Mucosa of rectum (tissue), 2 donors: ENCODE results near the gene RBM15B.
"Not testable (repeated sequence)": the region's sequence is repeated elsewhere in the genome, so short reads cannot be mapped to it uniquely, and the experiment has no call there.

Experiments
- H3K27ac ChIP-seq, 2 donors: one replicate each; pipeline ENCODE4 v1.7.0; 2013; ENCODE audit warnings: inconsistent platforms in 2 of 2, low read depth in 2 of 2, low read length in 2 of 2
- H3K27me3 ChIP-seq, 2 donors: one replicate each; pipeline ENCODE4 v1.7.0; 2013; ENCODE audit warnings: low read length in 2 of 2; ENCODE audit not compliant: control insufficient read depth in 2 of 2, insufficient read depth in 2 of 2
- H3K36me3 ChIP-seq, 2 donors: one replicate each; pipeline ENCODE4 v1.7.0; 2013; ENCODE audit warnings: low read length in 2 of 2; ENCODE audit not compliant: control insufficient read depth in 2 of 2, insufficient read depth in 2 of 2
- H3K4me1 ChIP-seq, 2 donors: one replicate each; pipeline ENCODE4 v1.7.0; 2013; ENCODE audit warnings: low read length in 2 of 2, mild to moderate bottlenecking in 1 of 2; ENCODE audit not compliant: control insufficient read depth in 2 of 2, insufficient read depth in 2 of 2
- H3K4me3 ChIP-seq, 2 donors: one replicate each; pipeline ENCODE4 v1.7.0; 2013; ENCODE audit warnings: low read length in 2 of 2
- H3K9ac ChIP-seq, 2 donors: one replicate each; pipeline ENCODE4 v1.7.0; 2013; ENCODE audit warnings: low read length in 2 of 2, low read depth in 1 of 2, mild to moderate bottlenecking in 1 of 2
- H3K9me3 ChIP-seq, 2 donors: one replicate each; pipeline ENCODE4 v1.7.0; 2013; ENCODE audit warnings: low read length in 2 of 2; ENCODE audit not compliant: control insufficient read depth in 2 of 2
- donor health status: healthy.
- donor health status: Normal muscosa, but diverticular disease.

Gene RBM15B

DNA sequence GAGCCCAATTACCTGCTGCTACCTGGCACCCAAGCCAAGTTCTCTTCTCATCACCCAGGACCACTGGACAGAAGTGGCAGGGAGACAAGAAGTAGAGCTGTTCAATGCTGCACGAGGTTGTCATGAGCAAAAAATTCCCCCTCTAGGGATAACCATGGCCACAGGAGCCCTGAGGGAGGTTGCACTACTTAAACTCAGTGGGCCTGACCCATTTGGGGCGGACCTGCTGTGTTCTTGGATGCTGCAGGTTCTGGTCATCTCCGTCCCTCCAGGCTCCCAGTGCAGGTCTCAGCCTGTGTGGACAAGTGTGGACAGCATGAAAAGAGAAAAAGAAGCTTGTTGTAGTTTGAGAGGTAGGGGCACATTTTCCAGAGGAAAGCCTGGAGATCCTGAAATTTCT lies 32.1 kb upstream of the RBM15B start:
- Histone ChIP-seq H3K4me3 (no peak overlapping the region), H3K27ac (no peak overlapping the region), H3K4me1 (no peaks in the 10 kb centered on the region), H3K36me3 (no peaks in the 10 kb centered on the region), H3K9ac (no peak overlapping the region), H3K9me3 (no peaks in the 10 kb centered on the region), H3K27me3 (no peaks in the 10 kb centered on the region)

DNA sequence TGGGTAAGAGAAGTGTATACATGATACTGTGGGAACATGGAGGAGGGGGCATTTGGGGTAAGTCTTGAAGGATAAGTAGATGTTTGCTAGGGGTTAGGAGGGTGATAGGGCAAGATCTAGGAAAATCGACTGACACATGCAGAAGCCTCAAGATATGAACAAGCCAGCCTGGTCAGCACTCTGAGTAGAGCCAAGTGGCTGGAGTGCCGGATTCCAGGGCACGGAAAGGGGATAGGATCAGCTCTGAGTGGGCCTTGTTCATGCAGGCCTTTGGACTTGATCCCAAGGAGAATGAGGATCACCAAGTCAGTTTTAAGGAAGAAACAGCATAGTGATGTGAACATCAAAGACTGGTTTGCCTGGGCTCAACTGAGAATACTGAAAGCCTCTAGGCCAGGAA lies 30.3 kb upstream of the RBM15B start:
- no peak overlapping the region for H3K9ac ChIP-seq
- no peaks in the 10 kb centered on the region for H3K27me3 ChIP-seq
- no peak overlapping the region for H3K4me3 ChIP-seq
- H3K4me1 ChIP-seq = no peaks in the 10 kb centered on the region
- H3K27ac ChIP-seq = no peak overlapping the region
- no peaks in the 10 kb centered on the region for H3K36me3 ChIP-seq
- no peaks in the 10 kb centered on the region for H3K9me3 ChIP-seq

DNA sequence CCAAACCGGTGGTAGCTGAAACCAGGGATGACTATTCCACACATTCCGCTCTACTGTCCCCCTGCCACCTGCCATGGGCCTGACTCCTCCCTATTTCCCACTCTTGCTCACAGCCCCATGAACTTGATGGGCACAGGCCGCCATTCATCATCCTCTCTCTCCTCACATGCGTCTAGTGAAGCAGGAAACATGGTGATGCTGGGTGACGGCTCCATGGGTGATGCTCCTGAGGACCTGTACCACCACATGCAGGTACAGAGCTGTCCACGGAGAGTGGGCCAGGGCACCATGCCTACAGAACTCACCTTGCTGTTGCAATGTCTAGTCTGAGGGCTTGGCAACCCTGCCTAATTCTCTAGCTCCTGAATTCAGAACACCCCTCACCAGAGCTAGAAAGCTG lies 29.3 kb upstream of the RBM15B start:
- no peak overlapping the region for H3K9ac ChIP-seq
- H3K27me3 ChIP-seq = no peaks in the 10 kb centered on the region
- H3K4me1 ChIP-seq = no peaks in the 10 kb centered on the region
- H3K9me3 ChIP-seq = no peaks in the 10 kb centered on the region
- no peak overlapping the region for H3K27ac ChIP-seq
- H3K36me3 ChIP-seq = no peaks in the 10 kb centered on the region
- H3K4me3 ChIP-seq = no peak overlapping the region

DNA sequence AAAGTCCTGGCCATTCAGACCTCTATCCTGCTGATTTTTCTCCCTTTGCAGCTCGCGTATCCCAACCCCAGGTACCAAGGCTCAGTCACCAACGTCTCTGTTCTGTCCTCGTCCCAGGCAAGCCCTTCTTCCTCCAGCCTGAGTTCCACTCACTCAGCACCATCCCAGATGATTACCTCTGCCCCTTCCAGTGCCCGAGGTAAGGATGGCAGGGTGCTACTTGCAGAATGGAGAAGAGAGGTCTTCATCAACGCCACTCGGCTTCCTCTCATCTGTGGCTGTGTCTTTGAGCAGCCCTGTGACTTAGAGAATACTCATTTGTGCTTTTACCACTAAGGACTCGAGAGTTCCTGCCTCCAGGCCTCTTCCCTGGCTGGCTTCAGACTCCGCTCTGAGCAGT lies 28.6 kb upstream of the RBM15B start:
- H3K4me1 ChIP-seq = no peaks in the 10 kb centered on the region
- H3K36me3 ChIP-seq = no peaks in the 10 kb centered on the region
- no peaks in the 10 kb centered on the region for H3K9me3 ChIP-seq
- H3K9ac ChIP-seq = no peak overlapping the region
- H3K27ac ChIP-seq = no peak overlapping the region
- no peak overlapping the region for H3K4me3 ChIP-seq
- H3K27me3 ChIP-seq = no peaks in the 10 kb centered on the region

DNA sequence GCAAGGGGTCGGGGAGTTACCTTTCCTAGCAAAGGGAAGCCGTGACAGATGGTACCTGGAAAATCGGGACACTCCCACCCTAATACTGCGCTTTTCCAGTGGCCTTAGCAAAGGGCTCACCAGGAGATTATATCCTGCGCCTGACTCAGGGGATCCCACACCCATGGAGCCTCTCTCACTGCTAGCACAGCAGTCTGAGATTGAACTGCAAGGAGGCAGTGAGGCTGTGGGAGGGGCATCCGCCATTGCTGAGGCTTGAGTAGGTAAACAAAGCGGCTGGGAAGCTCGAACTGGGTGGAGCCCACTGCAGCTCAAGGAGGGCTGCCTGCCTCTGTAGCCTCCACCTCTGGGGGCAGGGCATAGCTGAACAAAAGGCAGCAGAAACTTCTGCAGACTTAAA lies 22.8 kb upstream of the RBM15B start:
- not testable (repeated sequence) for H3K4me3 ChIP-seq, H3K9ac ChIP-seq, H3K9me3 ChIP-seq, H3K36me3 ChIP-seq, H3K27ac ChIP-seq, H3K27me3 ChIP-seq, H3K4me1 ChIP-seq

DNA sequence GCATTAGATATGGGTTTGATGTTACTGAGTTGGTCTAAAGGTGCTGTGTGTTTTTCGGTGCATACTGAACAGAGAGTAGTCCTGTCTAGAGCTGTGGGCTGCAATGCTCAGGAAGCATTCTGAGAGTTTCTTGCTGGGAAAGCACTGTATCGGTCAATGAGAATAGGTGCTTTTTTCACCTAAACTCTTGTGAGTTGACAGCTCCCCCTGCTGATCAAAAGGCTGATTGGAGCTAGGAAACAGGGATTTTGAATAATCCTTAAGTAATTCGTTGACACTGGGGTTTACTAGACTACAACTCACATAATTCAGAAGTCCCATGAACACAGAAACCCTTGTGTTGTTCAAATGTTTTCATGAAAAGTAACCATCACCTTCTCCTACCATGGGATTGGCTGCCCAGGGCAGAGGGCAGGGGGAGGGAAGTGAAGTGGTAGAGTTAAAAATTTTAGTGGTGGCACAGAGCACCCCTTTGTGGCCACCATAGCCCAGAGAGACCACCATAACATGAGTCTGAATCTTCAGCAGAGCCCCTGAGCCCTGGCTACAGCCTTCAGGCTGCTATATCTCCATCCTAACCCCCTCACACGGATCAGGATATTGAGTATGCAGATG lies 19.0 kb upstream of the RBM15B start:
- Histone ChIP-seq H3K9me3 (no peaks in the 10 kb centered on the region), H3K9ac (no peak overlapping the region), H3K27me3 (peaks cover 3% of the 10 kb centered on the region in 2 donors), H3K27ac (no peak overlapping the region), H3K4me1 (no peaks in the 10 kb centered on the region), H3K36me3 (no peaks in the 10 kb centered on the region), H3K4me3 (no peak overlapping the region)

DNA sequence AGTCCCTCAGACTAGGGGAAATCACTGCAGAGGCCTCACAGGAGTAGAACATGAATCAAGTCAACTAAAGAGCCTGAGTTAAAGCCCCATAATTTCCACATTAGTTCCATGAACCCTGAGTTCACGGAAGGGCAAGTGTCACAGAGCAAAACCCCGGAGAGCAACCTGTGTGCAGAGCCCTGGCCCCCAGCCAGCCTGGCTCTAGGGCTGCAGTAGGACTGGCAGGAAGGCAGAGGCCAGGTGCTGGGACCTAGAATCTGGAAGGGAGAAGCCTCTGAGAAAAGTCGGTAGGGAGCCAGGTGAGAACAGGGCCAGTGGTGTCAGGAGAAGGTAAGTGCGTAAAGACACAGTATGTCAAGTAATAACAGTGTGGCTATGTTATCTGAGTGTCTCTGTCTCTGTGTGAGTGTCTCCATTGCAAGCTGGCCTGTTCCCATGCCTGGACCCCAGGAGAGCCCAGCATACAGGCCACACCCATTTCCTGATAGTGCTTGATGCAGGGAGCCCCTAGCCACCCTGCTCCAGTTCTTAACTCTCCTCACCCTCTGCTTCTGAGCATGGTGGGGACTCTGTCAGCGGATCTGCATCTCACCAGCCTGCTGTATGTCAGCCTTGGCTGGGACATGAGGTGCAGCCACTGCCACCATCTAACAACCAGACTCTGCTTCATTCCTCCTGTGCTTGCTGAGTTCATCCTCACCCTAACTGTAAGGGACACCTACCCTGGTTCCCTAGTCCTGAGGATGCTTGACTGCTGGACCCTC lies 17.2 kb upstream of the RBM15B start:
- Histone ChIP-seq H3K36me3 (no peaks in the 10 kb centered on the region), H3K27ac (no peak overlapping the region), H3K9ac (no peak overlapping the region), H3K4me3 (no peak overlapping the region), H3K27me3 (peaks cover 3 to 5% of the 10 kb centered on the region in 2 donors), H3K9me3 (no peaks in the 10 kb centered on the region), H3K4me1 (no peaks in the 10 kb centered on the region)

DNA sequence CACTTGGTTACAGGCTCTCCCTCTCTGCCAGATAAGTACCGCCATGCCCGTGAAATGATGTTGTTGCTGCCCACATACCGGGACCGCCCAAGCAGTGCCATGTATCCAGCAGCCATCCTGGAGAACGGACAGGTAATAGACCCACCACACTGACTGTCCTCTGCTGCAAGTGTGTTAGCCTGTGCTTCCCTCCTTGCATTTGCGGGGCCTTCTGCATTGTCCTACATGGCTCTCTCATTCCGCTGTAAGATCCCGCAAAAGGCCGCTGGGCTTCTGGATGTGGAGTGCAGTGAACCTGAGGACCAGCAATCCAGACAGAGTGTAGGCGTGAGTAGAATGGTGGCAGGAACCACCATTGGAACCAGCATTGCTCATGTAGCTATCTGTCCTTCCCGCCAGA lies 16.6 kb upstream of the RBM15B start:
- no peak overlapping the region for H3K9ac ChIP-seq
- H3K36me3 ChIP-seq = no peaks in the 10 kb centered on the region
- no peak overlapping the region for H3K27ac ChIP-seq

DNA sequence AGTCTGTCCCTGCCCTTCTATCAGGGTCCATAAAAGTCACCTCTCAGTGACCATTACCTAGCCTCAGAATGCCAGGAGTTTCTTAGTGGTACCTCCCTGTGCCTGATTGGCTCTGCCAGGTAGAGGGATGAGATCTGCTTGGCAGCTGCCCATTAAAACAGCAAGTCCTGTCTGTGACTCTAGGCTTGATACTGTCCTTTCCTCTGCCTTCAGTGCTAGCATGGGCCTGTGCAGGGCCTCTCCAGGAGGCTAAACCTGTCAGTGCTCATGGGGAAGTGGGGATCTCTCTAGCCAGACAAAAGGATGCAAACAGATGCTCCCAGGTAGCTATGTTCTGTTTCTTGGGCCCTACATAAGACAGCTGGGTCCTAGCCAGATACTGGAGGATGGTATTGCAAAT lies 15.9 kb upstream of the RBM15B start:
- H3K27me3 ChIP-seq = peaks cover 2 to 3% of the 10 kb centered on the region in 2 donors
- H3K9ac ChIP-seq = no peak overlapping the region
- no peaks in the 10 kb centered on the region for H3K4me1 ChIP-seq
- H3K36me3 ChIP-seq = no peaks in the 10 kb centered on the region
- no peak overlapping the region for H3K4me3 ChIP-seq
- no peaks in the 10 kb centered on the region for H3K9me3 ChIP-seq
- H3K27ac ChIP-seq = no peak overlapping the region

More for the DNA sequence above, 16.6 kb upstream of the RBM15B start:
- Histone ChIP-seq H3K4me3 (no peak overlapping the region), H3K9me3 (no peaks in the 10 kb centered on the region), H3K4me1 (no peaks in the 10 kb centered on the region), H3K27me3 (peaks cover 3 to 5% of the 10 kb centered on the region in 2 donors)

DNA sequence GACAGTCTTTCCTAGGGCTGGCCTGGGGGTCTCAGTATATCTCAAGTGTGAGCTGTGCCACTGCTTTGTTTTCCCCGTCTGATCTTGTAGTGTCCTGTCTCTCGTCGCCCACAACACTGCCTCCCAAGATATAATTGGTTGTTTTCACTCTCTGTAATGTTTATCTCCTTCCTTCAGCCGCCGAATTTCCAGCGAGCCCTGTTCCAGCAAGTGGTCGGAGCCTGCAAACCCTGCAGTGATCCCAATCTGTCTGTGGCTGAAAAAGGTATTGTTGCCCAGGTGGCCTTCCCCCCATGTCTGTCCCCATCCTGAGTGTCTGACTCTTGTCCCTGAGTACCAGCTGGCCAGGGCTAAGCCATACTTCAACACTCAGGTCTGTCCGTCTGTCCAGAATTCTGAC lies 15.5 kb upstream of the RBM15B start:
- Histone ChIP-seq H3K36me3 (no peaks in the 10 kb centered on the region), H3K9me3 (no peaks in the 10 kb centered on the region), H3K4me1 (no peaks in the 10 kb centered on the region), H3K27ac (no peak overlapping the region), H3K9ac (no peak overlapping the region), H3K4me3 (no peak overlapping the region), H3K27me3 (peaks cover 2 to 3% of the 10 kb centered on the region in 2 donors)
